NCI-H1930 (cell line): ENCODE results near the gene DCLRE1B.
A peak's percentile ranks its signal among the peaks of the same experiment; 100 is the strongest.

Experiments used
- DNase-seq, 2 experiments: peaks; one replicate each; lab custom pipeline; 2025; lab: John Stamatoyannopoulos, UW

Gene DCLRE1B

DNA sequence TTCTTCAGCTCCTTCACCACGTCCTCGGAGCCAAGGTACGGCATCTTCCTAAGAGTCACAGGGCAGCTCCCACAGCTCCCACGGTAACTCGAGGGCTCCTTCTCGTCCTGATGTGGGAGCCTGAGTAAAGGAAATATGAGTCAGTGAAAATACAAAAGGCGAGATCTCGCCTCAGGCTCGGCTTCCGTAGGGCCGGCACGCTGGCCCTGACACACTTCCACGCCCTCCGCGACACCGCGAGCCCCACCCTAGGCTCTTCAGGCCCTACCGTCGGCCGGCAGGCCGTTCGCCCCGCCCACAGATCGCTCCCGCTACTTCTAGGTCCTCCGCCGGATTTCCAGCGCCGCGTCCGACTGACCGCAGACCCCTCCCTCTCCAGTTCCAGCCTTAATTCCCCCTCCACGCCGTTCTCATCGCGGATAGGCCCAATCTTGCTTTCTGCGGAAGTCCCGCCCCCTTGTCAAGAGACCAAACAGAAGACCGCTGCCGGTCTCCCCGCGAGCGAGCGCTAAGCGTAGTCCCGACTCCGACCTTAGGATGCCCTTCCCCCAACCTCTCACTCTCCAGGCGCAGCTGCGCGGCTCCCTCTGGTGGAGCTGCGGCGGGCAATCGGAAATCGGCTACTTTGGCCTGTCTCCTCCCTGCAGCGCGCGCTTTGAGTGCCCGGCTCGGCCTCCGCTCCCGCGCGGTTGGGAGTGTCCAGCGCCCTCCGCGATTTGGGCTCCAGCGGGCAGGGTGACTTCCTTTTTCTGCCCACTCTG, at the start of gene DCLRE1B, which contains the start of gene AP4B1:
Gene DCLRE1B (plus strand): TSS at position 653 of the 761 bp plus-strand sequence. CDS start 261 bp downstream, outside the sequence.
Gene AP4B1 (minus strand): TSS at position 126 of the 761 bp plus-strand sequence. CDS start 82 bp downstream, at position 44.
- peak; percentile 98 to 99 for DNase-seq

DNA sequence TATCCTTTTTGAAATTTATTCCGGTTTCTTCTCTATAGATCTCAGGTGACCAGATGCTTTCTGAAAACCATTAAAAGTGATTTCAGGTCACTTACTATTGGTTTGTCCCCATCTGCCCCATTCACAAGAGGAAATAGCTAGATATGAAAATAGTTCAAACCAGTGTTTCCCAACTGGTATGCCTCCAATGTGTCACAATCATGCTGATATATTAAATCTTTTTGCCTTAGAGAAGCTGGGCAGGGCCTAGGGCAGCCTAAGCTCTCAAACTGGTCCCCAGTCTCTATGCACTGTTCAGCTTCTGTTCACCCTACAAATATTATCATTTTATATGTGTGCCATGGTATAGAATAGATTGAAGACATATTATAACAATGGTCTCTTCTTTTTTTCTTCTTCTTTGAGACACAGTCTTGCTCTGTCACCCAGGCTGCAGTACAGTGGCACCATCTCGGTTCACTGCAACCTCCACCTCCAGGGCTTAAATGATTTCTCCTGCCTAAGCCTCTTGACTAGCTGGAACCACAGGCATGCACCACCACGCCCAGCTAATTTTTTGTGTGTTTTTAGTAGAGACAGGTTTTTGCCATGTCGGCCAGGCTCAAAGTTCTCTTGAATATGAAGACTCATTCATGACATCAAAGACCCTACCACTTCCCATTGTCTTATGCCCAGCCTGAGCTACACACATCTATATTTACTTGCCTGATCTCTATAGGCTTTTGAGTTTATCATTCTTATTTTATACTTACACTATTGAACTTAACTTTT, 49.3 kb upstream of the DCLRE1B start:
- DNase-seq: no peak

DNA sequence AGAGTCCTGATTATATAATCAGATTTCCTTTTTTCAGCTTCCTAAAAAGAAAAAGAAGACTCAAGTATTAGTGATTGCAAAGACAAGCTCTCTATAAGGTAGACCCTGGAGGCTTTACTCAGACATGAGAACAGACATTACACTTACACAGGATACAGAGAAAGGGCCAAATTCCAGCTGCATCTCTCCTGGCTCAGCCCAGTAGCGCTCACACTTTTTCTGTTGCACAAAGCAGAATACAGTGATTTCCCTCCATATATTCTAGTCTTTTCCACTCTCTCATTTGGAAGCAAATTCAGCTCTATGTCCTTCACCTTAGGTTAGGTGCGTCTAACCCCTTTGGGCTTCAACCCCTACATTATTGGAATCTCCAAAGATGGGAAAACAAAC, 48.7 kb upstream of the DCLRE1B start:
- no peak for DNase-seq

DNA sequence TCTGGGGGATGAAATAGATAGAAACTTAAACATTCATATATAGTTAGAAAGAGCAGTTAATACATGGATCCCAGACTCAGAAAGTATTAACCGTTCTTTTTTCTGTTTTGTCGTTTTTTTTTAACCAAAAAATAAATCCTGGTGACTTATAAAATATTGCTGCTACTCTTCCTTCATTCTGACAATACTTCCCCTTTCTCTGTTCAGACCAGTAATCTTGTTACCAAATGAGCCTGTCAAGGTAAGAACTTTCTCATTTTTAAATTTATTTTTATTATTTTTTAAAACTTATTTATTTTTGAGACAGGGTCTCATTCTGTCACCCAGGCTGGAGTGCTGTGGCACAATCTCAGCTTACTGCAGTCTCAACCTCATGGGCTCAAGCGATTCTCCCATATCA, 47.4 kb upstream of the DCLRE1B start:
- no peak for DNase-seq

DNA sequence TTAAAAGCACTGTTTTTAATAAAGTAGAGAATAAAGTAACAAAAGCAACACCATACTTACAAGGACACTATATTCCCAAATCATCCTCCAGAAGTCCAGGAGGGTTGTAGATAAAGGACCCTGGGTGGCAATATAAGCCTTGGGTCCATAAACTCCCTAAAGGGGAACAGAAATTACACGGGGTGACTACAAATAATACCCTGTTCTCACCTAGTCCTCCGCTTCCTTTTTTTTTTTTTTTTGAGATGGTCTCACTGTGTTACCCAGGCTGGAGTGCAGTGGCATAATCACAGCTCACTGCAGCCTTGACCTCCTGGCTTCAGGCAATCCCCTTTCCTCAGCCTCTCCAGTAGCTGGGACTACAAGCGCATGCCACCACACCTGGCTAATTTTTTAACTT, 46.7 kb upstream of the DCLRE1B start:
- no peak for DNase-seq

DNA sequence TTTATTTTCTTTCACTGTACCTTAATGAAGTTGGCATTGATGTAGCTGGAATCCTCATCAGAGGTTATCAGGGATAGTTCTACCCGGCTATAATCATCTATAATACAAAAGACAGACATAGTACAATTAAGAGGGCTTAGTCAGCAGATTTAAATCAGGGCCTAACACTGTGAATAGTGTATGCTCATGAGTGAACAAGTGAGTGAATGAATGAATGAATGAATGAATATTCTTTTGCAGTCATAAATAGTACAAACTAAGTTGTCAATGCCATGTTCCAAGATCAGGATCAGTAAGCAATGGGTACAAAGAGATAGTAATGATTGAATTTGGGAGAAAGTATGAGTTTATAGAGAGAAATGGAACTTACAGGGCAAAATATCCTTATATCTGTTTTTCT, 46.1 kb upstream of the DCLRE1B start:
- no peak for DNase-seq

DNA sequence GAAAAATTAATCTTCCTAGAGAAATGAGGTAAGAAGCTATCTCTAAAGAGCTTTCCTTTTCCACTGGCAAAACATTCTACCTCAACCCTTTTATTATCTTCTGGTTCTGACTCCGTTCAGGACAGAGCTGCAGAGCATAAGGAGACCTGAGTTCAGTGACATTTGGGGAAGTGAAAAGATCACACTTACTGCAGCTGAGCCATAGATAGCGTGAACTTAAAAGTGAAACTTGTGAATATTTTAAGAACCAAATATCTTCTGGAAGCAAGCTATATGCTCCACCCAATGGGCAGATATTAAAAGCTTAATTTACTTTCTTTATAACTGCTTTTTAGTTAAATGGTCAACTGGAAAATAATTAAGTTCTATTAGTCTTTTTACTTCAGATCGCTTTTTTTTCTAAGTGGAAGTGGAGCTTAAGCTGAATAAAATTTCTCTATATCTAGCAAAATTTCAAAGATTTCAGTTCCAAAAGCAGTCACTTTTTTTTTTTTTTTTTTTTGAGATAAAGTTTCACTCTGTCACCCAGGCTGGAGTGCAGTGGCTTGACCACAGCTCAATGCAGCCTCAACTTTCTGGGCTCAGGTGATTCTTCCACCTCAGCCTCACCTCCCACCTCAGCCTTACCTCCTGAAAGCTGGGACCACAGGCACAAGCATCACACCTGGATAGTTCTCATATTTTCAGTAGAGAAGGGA, 45.5 kb upstream of the DCLRE1B start:
- DNase-seq: no peak

DNA sequence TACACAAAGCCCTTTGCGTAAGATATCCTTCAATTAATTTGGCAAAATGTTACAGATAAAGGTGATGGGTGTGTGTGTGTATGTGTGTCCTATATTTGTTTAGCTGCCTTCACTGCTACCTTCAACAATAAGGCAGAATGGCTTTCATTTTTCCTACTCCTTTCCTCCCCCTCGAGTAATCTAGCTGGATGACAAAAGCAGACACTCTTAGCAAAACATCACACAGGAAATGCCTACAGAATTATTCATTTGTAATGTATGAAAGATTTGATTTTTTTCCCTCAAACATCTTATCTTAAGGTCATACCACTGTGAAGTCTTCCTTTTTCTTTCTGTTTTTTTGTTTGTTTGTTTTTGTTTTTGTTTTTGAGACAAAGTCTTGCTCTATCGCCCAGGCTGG, 44.2 kb upstream of the DCLRE1B start:
- DNase-seq: no peak

DNA sequence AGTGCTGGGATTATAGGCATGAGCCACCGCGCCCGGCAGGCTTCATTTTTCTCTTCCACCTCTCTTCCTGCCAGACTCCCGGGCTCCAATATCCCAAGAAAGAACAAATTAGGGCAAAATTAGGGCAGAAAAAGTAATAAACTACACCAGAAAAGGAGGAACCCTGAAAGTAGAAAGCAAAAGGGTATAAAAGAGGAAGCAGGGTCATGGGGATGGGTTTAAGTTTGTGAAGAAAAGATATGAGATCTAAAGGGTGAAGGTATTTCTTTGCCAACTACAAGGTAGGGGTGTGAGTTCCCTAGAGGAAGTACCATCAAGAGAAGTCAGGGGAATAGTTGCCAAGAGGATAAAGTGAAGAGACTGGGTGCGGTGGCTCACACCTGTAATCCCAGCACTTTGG, 43.5 kb upstream of the DCLRE1B start:
- no peak for DNase-seq

DNA sequence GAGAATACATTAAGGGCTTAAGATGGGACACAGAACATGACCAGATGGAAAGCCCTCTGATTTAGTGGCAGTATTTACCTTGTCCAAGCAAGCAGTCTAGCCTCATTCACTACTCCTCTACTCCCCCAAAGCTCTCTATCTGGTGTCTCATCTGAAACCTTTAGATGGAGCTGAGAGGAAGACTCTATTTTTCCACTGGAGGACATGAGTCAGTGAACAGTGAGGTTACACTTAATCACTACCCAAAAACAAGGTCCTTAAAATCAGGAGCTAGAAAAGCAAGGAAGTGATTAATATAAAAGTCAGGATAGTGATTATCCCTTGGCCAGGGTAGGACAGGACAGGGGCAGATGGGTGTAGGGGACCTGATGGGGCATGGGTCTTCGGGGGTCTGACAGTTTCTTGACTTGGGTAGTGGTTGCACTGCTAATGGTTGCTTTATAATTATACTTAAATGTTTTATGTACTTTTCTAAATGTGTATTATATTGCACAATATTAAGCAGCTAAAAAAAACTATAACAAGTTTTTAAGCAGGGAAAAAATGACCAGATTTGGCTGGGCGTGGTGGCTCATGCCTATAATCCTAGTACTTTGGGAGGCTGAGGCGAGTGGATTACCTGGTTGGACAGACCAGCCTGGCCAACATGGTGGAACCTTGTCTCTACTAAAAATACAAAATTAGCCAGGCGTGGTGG, 36.6 kb upstream of the DCLRE1B start:
- no peak for DNase-seq

DNA sequence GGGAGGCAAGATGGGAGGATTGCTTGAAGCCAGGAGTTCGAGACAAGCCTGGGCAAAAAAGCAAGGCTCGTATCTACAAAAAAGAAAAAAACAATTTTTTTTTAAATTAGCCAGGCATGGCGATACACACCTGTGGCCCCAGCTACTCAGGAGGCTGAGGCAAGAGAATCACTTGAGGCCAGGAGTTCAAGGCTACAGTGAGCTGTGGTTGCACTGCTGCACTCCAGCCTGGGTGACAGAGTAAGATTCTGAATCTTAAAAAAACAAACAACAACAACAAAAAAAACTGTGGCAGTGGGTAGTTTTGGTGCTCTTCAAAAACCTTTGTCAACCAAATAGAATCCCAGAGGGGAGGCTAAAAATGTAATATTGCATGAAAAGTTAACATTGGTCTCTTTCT, 34.3 kb upstream of the DCLRE1B start:
- no peak for DNase-seq

DNA sequence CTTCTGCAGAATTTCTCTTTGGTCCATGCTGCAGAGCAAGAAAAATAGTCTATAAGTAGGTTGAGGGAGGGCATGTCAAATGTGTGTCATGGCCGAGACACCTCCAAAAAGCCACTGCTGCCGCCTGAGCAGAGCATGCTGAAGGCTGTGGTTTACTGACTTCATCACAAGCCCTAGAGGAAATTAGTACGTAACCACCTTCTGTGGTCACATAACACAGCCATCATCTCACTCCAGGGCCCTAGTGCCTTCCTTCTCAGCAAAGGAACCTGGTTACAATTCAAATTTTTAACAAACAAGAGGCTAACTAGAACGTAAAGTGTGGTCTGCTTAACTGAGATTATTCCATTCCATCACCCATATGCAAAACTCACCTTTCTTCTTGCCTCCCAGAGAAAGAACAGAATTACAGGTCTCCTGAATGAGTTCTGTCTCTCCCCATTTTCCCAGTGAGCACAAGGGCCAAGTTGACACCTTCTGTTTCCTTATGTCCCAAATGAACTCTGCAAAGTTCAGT, 33.5 kb upstream of the DCLRE1B start, which contains the start of gene PTPN22:
Gene PTPN22 (minus strand): TSS at position 116 of the 517 bp plus-strand sequence.
- no peak for DNase-seq

DNA sequence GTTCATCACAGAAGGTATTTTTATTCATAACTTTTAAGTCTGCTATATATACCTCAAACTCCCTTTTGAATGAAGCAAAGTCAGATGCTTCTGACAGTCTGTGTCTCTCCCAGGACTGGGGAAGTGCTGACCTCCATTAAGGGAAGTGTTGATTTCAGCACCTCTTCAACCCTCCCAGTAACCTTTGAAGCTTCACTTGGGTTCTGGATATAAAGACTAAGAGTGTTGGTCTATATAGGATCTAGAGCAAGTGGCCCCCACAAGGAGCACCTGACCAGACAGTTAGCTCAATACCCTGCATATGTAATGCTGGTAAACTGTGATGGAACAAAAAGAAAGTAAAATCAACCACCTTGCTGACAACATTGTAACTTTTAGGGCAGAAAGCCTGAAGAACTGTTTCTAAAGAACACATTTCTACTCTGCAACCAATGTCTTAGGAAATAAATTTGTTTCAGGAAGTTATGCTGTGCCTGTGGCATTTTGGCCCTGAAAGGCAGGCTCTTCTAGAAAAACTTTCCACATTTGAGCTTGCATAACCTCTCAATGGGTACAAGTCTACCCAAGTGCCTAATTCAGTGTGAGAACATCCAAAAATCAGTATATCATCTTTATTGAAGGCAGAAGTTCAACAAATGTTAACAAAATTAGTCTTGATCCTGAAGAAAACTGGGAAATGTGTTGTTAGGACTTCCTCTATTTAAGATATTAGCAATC, 32.7 kb upstream of the DCLRE1B start:
- DNase-seq: no peak

DNA sequence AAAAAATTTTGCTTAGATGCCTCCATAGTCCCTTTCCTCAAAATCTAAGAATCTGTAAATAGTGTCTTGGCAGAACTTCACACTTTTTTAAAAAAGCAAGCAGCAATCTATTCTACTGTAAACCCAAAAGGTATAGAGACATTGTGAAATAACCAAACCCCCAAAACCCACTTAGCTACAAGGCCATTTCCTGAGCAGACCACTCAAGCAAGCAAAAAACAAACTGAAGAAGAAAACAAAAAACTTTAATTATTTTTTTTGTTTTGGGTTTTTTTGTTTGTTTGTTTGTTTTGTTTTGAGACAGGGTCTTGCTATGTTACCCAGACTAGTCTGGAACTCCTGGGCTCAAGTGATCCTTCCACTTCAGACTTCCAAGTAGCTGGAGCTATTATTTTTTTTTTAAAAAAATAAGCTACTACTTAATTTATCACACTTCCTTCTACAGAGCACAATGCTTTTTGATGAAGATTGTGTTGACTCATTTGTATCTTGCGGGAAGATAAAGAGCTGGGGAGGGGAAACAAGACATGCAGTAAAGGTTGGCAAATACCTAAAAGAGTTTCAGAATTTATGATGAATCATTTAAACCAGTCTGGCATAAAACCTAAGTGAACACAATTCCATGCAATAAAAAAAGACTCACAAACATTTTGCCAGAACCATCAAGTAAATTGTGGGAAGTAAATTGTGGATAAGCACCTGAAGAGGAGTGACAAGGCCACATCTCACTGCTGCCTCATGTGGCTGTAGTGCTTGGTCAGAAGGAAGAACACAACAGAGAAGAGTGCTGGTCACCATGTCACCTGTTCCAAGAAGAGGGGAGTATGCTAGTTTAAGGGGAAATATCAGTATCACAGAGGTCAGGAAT, 30.9 kb upstream of the DCLRE1B start:
- no peak for DNase-seq

DNA sequence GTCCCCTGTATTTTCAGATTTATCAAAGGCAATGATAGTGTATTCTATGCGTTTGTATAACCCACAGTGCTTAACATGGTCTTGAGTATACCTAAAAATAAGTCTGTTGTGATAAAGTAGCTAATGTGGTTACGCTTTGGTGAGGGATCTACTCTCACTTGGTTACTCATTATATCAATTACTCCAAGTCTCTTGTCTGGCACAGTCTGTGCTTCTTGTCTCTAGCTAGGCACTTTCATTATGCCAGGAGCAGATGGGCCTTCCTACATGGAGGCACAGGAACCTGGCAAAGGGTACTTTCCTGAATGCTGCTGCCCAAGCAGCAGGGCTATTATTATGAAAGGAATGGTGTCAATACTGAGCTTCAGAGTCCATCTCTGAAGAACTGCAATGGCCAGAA, 29.4 kb upstream of the DCLRE1B start:
- DNase-seq: no peak

DNA sequence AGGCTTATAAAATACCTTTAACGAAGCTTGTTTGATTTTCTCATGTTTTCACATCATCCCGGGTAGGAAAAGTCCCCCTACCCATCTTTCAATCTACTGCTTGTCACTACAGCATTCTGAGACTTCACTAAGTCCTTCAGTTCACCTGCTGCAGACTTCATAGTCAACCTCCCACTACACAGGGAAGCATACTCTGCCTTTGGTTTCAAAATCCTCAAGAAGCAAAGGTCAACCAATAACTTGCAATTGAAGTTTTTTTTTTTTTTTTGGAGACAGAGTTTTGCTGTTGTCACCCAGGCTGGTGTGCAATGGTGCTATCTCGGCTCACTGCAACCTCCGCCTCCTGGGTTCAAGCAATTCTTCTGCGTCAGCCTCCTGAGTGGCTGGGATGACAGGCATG, 28.9 kb upstream of the DCLRE1B start:
- no peak for DNase-seq

DNA sequence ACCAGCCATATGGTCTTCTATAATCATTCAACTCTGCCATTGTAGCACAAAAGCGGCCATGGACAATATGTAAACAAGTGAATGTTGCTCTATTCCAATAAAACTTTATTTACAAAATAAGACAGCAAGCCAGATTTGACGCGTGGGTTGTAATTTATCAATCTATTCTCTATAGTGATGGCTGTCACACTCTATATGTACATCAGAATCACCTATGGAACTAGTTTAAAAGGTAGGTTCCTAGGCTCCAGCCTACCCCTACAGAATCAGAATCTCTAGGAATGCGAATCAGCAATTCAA, 25.4 kb upstream of the DCLRE1B start:
- no peak for DNase-seq

DNA sequence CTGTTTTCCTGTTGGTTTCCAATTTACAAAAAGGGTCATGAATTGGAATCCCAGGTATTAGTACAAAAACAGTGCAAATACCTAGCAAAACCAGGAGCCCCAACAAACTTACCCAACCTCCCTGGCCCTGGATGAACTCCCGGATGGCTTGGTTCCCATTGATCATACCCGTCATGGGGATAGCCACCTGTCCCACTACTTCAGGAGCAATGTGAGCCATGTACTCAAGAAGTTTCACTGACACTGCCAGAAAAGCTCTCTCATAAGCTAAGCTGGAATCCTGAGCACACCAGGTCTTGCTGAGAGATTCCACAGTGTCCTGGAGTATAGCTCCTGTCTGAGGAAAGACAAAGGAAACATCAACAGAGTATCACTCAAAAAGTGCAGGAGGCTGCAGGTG, 23.5 kb upstream of the DCLRE1B start:
- no peak for DNase-seq

DNA sequence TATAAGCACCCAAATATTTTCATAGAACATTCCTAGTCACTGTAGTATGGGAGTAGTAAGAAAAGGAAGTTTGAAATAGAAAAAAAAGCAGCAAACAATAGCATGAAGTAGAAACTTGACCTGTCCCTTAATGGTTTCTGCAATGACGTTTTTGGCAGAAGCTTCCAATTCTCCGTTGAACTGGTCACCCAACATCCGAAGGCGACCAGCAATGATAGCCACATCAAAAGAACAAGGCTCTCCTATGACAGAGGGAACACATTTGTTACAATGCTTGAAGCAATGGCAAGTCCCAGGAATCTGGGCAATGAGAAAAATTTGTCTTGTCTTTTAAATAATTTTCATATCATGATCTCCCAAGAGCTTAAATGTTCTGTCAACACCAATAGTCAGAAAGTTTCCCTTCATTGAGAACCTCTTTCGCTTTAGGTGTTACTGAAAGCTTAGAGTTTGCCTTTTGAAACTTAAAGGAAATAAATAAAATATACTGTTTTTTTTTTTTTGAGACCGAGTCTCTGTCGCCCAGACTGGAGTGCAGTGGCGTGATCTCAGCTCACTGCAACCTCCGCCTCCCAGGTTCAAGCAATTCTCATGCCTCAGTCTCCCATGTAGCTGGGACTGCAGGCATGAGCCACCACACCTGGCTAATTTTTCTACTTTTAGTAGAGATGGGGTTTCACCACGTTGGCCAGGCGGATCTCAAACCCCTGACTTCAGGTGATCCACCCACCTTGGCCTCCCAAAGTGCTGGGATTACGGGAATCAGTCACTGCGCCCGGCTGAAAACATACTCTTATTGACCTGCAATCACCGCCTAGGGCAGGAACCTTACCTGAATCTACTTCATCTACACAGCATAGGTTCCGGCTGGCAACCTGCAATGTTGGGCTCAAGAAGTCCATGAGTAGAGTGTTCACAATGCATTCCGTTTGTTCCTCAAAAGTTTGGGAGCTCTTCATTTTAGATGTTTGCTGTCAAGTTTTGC, 18.4 kb upstream of the DCLRE1B start:
- DNase-seq: no peak
